HepG2 (cell line): ENCODE data around the gene HSPA1B. TPM values are rescaled to one million over a fixed set of nuclear protein-coding genes. Genes with fewer than 3 reads are reported as not detected.

Experiments
- HNRNPL ChIP-seq: fragments of 200-400 bp; formaldehyde crosslinking; IDR thresholded peaks from 2 replicates; pipeline ENCODE4 v1.6.1; 2017; ENCODE audit warnings: mild to moderate bottlenecking, low read depth, low read length
- JUN ChIP-seq: sonication (generic); formaldehyde crosslinking; IDR thresholded peaks from 2 replicates; pipeline ENCODE4 v1.4.0; 2020; ENCODE audit warnings: mild to moderate bottlenecking, missing genetic modification reagents
- MATR3 ChIP-seq: sonication (generic); formaldehyde crosslinking; IDR thresholded peaks from 2 replicates; pipeline ENCODE4 v1.4.0; 2020; ENCODE audit warnings: missing genetic modification reagents
- MED8 ChIP-seq: sonication (generic); formaldehyde crosslinking; IDR thresholded peaks from 2 replicates; pipeline ENCODE4 v1.8.1; 2023; ENCODE audit warnings: mild to moderate bottlenecking, missing genetic modification reagents; ENCODE audit not compliant: insufficient replicate concordance
- MEIS1 ChIP-seq: sonication (generic); formaldehyde crosslinking; IDR thresholded peaks from 2 replicates; pipeline ENCODE4 v1.9.0; 2021; ENCODE audit warnings: mild to moderate bottlenecking, missing genetic modification reagents, moderate library complexity, borderline replicate concordance
- MTA3 ChIP-seq: sonication (generic); formaldehyde crosslinking; IDR thresholded peaks from 2 replicates; pipeline ENCODE4 v1.4.0; 2020; ENCODE audit warnings: missing genetic modification reagents
- MYC ChIP-seq: sonication (generic); formaldehyde crosslinking; IDR thresholded peaks from 2 replicates; pipeline ENCODE4 v1.9.0; 2021; ENCODE audit warnings: missing genetic modification reagents, borderline replicate concordance
- RORA ChIP-seq: sonication (generic); formaldehyde crosslinking; IDR thresholded peaks from 2 replicates; pipeline ENCODE4 v1.5.0; 2020; ENCODE audit warnings: mild to moderate bottlenecking, missing genetic modification reagents, moderate library complexity
- SMARCE1 ChIP-seq: fragments of 450-650 bp; IDR thresholded peaks from 2 replicates; pipeline ENCODE4 v1.6.1; 2017; ENCODE audit warnings: borderline replicate concordance
- SP1 ChIP-seq, 2 experiments: fragments of 450-650 bp in 1 of 2; sonication (generic) in 1 of 2; formaldehyde crosslinking in 1 of 2; IDR thresholded peaks; 2 replicates each; pipeline versions ENCODE4 v1.4.0 to v1.6.1; 2016 to 2020; ENCODE audit warnings: missing genetic modification reagents in 1 of 2
- SUZ12 ChIP-seq: fragments of 150-350 bp; IDR thresholded peaks from 2 replicates; pipeline ENCODE4 v1.6.1; 2014; ENCODE audit warnings: low read depth, low read length
- TARDBP ChIP-seq: sonication (generic); formaldehyde crosslinking; IDR thresholded peaks from 2 replicates; pipeline ENCODE4 v1.8.0; 2022; ENCODE audit warnings: mild to moderate bottlenecking, missing genetic modification reagents
- ZBTB21 ChIP-seq: sonication (generic); formaldehyde crosslinking; IDR thresholded peaks from 2 replicates; pipeline ENCODE4 v1.4.0; 2020; ENCODE audit warnings: missing genetic modification reagents
- ZFP37 ChIP-seq: sonication (generic); formaldehyde crosslinking; IDR thresholded peaks from 2 replicates; pipeline ENCODE4 v1.4.0; 2020; ENCODE audit warnings: missing genetic modification reagents, borderline replicate concordance
- ZNF234 ChIP-seq: sonication (generic); formaldehyde crosslinking; conservative IDR thresholded peaks from 2 replicates; pipeline ENCODE4 v1.5.1; 2020; ENCODE audit warnings: mild to moderate bottlenecking, missing genetic modification reagents
- ZNF33A ChIP-seq: sonication (generic); formaldehyde crosslinking; IDR thresholded peaks from 2 replicates; pipeline ENCODE4 v1.5.1; 2020; ENCODE audit warnings: missing genetic modification reagents, mild to moderate bottlenecking, moderate library complexity, borderline replicate concordance
- ZNF562 ChIP-seq: sonication (generic); formaldehyde crosslinking; IDR thresholded peaks from 2 replicates; pipeline ENCODE4 v1.8.0; 2022; ENCODE audit warnings: missing genetic modification reagents, borderline replicate concordance
- ZNF878 ChIP-seq: sonication (generic); formaldehyde crosslinking; IDR thresholded peaks from 2 replicates; pipeline ENCODE4 v1.8.1; 2023; ENCODE audit warnings: mild to moderate bottlenecking, missing genetic modification reagents, moderate library complexity
- ZSCAN25 ChIP-seq: sonication (generic); formaldehyde crosslinking; IDR thresholded peaks from 2 replicates; pipeline ENCODE4 v1.8.0; 2022; ENCODE audit warnings: mild to moderate bottlenecking, missing genetic modification reagents
- polyA plus RNA-seq, 8 experiments: library from polyadenylated mRNA; depleted of rRNA in 3 of 8; stranded (reverse) in 7 of 8; unstranded in 1 of 8; fragments of >200 nt; fragmentation: Illumina TruSeq in 4 of 8; extraction: Trizol in 4 of 8; gene quantifications; 2 replicates each; pipeline versions ENCODE4 v1.2.1 to v1.2.3, GENCODE V29; 2011 to 2016; ENCODE audit warnings: low read depth in 4 of 8, missing spikeins in 1 of 8, mixed read lengths in 1 of 8; ENCODE audit not compliant: insufficient read depth in 1 of 8
- total RNA-seq, 5 experiments: library from RNA; depleted of rRNA; stranded (reverse); fragments of >200 nt; fragmentation: Illumina TruSeq; extraction: Trizol; gene quantifications; 2 replicates each; pipeline ENCODE4 v1.2.3, GENCODE V29; 2016; ENCODE audit warnings: low read depth in 1 of 5
- TF ChIP-seq, protein P1 (sequence below): sonication (generic); formaldehyde crosslinking; conservative IDR thresholded peaks from 2 replicates; pipeline ENCODE4 v1.8.0; 2022; ENCODE audit warnings: missing genetic modification reagents
- TF ChIP-seq, protein P2 (sequence below), 2 experiments: sonication (generic) in 1 of 2; formaldehyde crosslinking in 1 of 2; IDR thresholded peaks; 2 replicates each; pipeline versions ENCODE4 v1.5.1 to v1.6.1; 2011 to 2020; ENCODE audit warnings: borderline replicate concordance in 1 of 2, low read depth in 1 of 2, low read length in 1 of 2, mild to moderate bottlenecking in 1 of 2, missing genetic modification reagents in 1 of 2, moderate library complexity in 1 of 2
- TF ChIP-seq, protein P3 (sequence below): sonication (generic); formaldehyde crosslinking; IDR thresholded peaks from 2 replicates; pipeline ENCODE4 v1.8.0; 2022; ENCODE audit warnings: low read depth, missing genetic modification reagents
- TF ChIP-seq, protein P4 (sequence below): sonication (generic); formaldehyde crosslinking; IDR thresholded peaks from 2 replicates; pipeline ENCODE4 v1.5.1; 2020; ENCODE audit warnings: missing genetic modification reagents, mild to moderate bottlenecking, borderline replicate concordance

HSPA1B gene
- total and polyA plus RNA-seq, 2 of the 13 experiments (the other 11 are each of a cell fraction or from before 2014, with no cell fraction given) = 26.0 to 186 TPM

- TF ChIP-seq, protein P1, sequence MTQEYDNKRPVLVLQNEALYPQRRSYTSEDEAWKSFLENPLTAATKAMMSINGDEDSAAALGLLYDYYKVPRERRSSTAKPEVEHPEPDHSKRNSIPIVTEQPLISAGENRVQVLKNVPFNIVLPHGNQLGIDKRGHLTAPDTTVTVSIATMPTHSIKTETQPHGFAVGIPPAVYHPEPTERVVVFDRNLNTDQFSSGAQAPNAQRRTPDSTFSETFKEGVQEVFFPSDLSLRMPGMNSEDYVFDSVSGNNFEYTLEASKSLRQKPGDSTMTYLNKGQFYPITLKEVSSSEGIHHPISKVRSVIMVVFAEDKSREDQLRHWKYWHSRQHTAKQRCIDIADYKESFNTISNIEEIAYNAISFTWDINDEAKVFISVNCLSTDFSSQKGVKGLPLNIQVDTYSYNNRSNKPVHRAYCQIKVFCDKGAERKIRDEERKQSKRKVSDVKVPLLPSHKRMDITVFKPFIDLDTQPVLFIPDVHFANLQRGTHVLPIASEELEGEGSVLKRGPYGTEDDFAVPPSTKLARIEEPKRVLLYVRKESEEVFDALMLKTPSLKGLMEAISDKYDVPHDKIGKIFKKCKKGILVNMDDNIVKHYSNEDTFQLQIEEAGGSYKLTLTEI (CRISPR knock-in tag) = no peak
- no peak for TF ChIP-seq SUZ12
- TF ChIP-seq, protein P2, sequence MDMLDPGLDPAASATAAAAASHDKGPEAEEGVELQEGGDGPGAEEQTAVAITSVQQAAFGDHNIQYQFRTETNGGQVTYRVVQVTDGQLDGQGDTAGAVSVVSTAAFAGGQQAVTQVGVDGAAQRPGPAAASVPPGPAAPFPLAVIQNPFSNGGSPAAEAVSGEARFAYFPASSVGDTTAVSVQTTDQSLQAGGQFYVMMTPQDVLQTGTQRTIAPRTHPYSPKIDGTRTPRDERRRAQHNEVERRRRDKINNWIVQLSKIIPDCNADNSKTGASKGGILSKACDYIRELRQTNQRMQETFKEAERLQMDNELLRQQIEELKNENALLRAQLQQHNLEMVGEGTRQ (IDR thresholded peaks at IDR 0.05; ENCODE audit: low read depth, low read length) = no peak
- TF ChIP-seq, protein P2 (CRISPR knock-in tag; IDR thresholded peaks at IDR 0.05; ENCODE audit: borderline replicate concordance) = no peak
- no peak for TF ChIP-seq ZFP37
- TF ChIP-seq ZNF562 = no peak
- no peak for TF ChIP-seq JUN (CRISPR knock-in tag)
- 0 out of 2 replicates have a peak, but pooled peaks have one; percentile 30 for TF ChIP-seq ZSCAN25
- TF ChIP-seq SMARCE1 = no peak
- TF ChIP-seq HNRNPL = 0 out of 2 replicates have a peak, but pooled peaks have one; percentile 23
- TF ChIP-seq, protein P3, sequence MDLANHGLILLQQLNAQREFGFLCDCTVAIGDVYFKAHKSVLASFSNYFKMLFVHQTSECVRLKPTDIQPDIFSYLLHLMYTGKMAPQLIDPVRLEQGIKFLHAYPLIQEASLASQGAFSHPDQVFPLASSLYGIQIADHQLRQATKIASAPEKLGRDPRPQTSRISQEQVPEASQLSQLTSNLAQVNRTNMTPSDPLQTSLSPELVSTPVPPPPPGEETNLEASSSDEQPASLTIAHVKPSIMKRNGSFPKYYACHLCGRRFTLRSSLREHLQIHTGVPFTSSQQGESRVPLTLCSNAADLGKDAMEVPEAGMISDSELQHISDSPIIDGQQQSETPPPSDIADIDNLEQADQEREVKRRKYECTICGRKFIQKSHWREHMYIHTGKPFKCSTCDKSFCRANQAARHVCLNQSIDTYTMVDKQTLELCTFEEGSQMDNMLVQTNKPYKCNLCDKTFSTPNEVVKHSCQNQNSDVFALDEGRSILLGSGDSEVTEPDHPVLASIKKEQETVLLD = 0 out of 2 replicates have a peak, but pooled peaks have one; percentile 2
- TF ChIP-seq, protein P4, sequence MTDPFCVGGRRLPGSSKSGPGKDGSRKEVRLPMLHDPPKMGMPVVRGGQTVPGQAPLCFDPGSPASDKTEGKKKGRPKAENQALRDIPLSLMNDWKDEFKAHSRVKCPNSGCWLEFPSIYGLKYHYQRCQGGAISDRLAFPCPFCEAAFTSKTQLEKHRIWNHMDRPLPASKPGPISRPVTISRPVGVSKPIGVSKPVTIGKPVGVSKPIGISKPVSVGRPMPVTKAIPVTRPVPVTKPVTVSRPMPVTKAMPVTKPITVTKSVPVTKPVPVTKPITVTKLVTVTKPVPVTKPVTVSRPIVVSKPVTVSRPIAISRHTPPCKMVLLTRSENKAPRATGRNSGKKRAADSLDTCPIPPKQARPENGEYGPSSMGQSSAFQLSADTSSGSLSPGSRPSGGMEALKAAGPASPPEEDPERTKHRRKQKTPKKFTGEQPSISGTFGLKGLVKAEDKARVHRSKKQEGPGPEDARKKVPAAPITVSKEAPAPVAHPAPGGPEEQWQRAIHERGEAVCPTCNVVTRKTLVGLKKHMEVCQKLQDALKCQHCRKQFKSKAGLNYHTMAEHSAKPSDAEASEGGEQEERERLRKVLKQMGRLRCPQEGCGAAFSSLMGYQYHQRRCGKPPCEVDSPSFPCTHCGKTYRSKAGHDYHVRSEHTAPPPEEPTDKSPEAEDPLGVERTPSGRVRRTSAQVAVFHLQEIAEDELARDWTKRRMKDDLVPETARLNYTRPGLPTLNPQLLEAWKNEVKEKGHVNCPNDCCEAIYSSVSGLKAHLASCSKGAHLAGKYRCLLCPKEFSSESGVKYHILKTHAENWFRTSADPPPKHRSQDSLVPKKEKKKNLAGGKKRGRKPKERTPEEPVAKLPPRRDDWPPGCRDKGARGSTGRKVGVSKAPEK (CRISPR knock-in tag) = 0 out of 2 replicates have a peak, but pooled peaks have one; percentile 27
- no peak for TF ChIP-seq SP1 (IDR thresholded peaks at IDR 0.05)
- TF ChIP-seq SP1 (CRISPR knock-in tag; IDR thresholded peaks at IDR 0.05) = no peak
- TF ChIP-seq ZBTB21 (CRISPR knock-in tag) = no peak
- no peak for TF ChIP-seq TARDBP (CRISPR knock-in tag)
- 0 out of 2 replicates have a peak, but pooled peaks have one; percentile 46 for TF ChIP-seq ZNF234
- TF ChIP-seq MEIS1 = 0 out of 2 replicates have a peak, but pooled peaks have one; percentile 22
- TF ChIP-seq ZNF33A = no peak
- no peak for TF ChIP-seq MTA3
- no peak for TF ChIP-seq ZNF878 (CRISPR knock-in tag)
- no peak for TF ChIP-seq RORA
- no peak for TF ChIP-seq MATR3
- TF ChIP-seq MYC (CRISPR knock-in tag) = no peak
- no peak for TF ChIP-seq MED8 (CRISPR knock-in tag)
Observed at GRCh38 chr6:31864818-31865204, 37.3 kb downstream of the HSPA1B start (continued).
